H9 (cell line): ENCODE results near the gene BRCA1. TPM values are rescaled to one million over a fixed set of nuclear protein-coding genes. Genes with fewer than 3 reads are reported as not detected.

ENCODE experiments used
- DNase-seq: peaks from one replicate; pipeline ENCODE4 v3.0.0-alpha.2; 2017
- H2AFZ ChIP-seq: one replicate; pipeline ENCODE4 v1.6.1; 2013; ENCODE audit warnings: mild to moderate bottlenecking, low read length, control low read depth, moderate library complexity
- H2AK5ac ChIP-seq: 2 replicates; pipeline ENCODE4 v1.6.1; 2013; ENCODE audit warnings: low read length, control low read depth, mixed read lengths; ENCODE audit not compliant: insufficient read length
- H2BK120ac ChIP-seq: one replicate; pipeline ENCODE4 v1.6.1; 2013; ENCODE audit warnings: low read depth, mild to moderate bottlenecking, low read length, control low read depth, inconsistent platforms; ENCODE audit not compliant: poor library complexity, severe bottlenecking
- H2BK12ac ChIP-seq: 2 replicates; pipeline ENCODE4 v1.6.1; 2013; ENCODE audit warnings: low read length, control low read depth, mixed read lengths, low read depth; ENCODE audit not compliant: insufficient read length
- H2BK15ac ChIP-seq: 2 replicates; pipeline ENCODE4 v1.6.1; 2013; ENCODE audit warnings: low read depth, low read length, control low read depth
- H2BK20ac ChIP-seq: one replicate; pipeline ENCODE4 v1.6.1; 2013; ENCODE audit warnings: low read depth, mild to moderate bottlenecking, low read length, control low read depth, inconsistent platforms; ENCODE audit not compliant: poor library complexity, severe bottlenecking
- H2BK5ac ChIP-seq: 2 replicates; pipeline ENCODE4 v1.6.1; 2013; ENCODE audit warnings: low read length, control low read depth, mixed read lengths; ENCODE audit not compliant: insufficient read length
- H3K14ac ChIP-seq: 2 replicates; pipeline ENCODE4 v1.6.1; 2013; ENCODE audit warnings: low read length, control low read depth; ENCODE audit not compliant: insufficient read depth
- H3K18ac ChIP-seq: 2 replicates; pipeline ENCODE4 v1.6.1; 2013; ENCODE audit warnings: low read depth, mild to moderate bottlenecking, mixed read lengths, low read length, control low read depth; ENCODE audit not compliant: insufficient read length
- H3K23ac ChIP-seq: 2 replicates; pipeline ENCODE4 v1.6.1; 2013; ENCODE audit warnings: low read length, control low read depth, mixed read lengths, low read depth; ENCODE audit not compliant: insufficient read length
- H3K23me2 ChIP-seq: 2 replicates; pipeline ENCODE4 v1.6.1; 2013; ENCODE audit warnings: low read depth, mild to moderate bottlenecking, mixed read lengths, low read length, control low read depth; ENCODE audit not compliant: insufficient read length, poor library complexity, severe bottlenecking
- H3K27ac ChIP-seq: 2 replicates; pipeline ENCODE4 v1.5.1; 2013; ENCODE audit warnings: low read length, control low read depth, mixed read lengths, low read depth; ENCODE audit not compliant: insufficient read length
- H3K27me3 ChIP-seq: 2 replicates; pipeline ENCODE4 v1.6.1; 2013; ENCODE audit warnings: low read length, control low read depth, inconsistent platforms; ENCODE audit not compliant: insufficient read depth
- H3K4ac ChIP-seq: 2 replicates; pipeline ENCODE4 v1.6.1; 2013; ENCODE audit warnings: low read depth, mild to moderate bottlenecking, control low read depth, inconsistent platforms, low read length, moderate library complexity
- H3K4me1 ChIP-seq: 2 replicates; pipeline ENCODE4 v1.6.1; 2013; ENCODE audit warnings: low read length, control low read depth, inconsistent platforms; ENCODE audit not compliant: insufficient read depth
- H3K4me2 ChIP-seq: 2 replicates; pipeline ENCODE4 v1.6.1; 2013; ENCODE audit warnings: low read length, control low read depth, mixed read lengths; ENCODE audit not compliant: insufficient read length, insufficient read depth
- H3K56ac ChIP-seq: 2 replicates; pipeline ENCODE4 v1.6.1; 2013; ENCODE audit warnings: low read depth, mild to moderate bottlenecking, mixed read lengths, low read length, control low read depth; ENCODE audit not compliant: insufficient read length
- H3K79me1 ChIP-seq: 2 replicates; pipeline ENCODE4 v1.6.1; 2013; ENCODE audit warnings: low read depth, mild to moderate bottlenecking, moderate library complexity, low read length, control low read depth, inconsistent platforms; ENCODE audit not compliant: insufficient read depth, poor library complexity, severe bottlenecking
- H3K79me2 ChIP-seq: 2 replicates; pipeline ENCODE4 v1.6.1; 2013; ENCODE audit warnings: low read length, control low read depth, inconsistent platforms; ENCODE audit not compliant: insufficient read depth
- H3K9ac ChIP-seq: 2 replicates; pipeline ENCODE4 v1.6.1; 2013; ENCODE audit warnings: low read length, control low read depth, mixed read lengths; ENCODE audit not compliant: insufficient read length; ENCODE audit errors: extremely low read depth
- H3K9me3 ChIP-seq: one replicate; pipeline ENCODE4 v1.6.1; 2013; ENCODE audit warnings: low read depth, low read length, inconsistent platforms; ENCODE audit not compliant: control insufficient read depth
- H3T11ph ChIP-seq: one replicate; pipeline ENCODE4 v1.6.1; 2013; ENCODE audit warnings: mild to moderate bottlenecking, low read length, control low read depth, inconsistent platforms
- H4K20me1 ChIP-seq: one replicate; pipeline ENCODE4 v1.6.1; 2013; ENCODE audit not compliant: control insufficient read depth, insufficient read length, insufficient read depth
- H4K5ac ChIP-seq: 2 replicates; pipeline ENCODE4 v1.6.1; 2013; ENCODE audit warnings: low read depth, mild to moderate bottlenecking, mixed read lengths, low read length, control low read depth; ENCODE audit not compliant: insufficient read length
- H4K8ac ChIP-seq: replicated peaks from 2 replicates; pipeline ENCODE4 v1.6.1; 2013; ENCODE audit warnings: low read length, control low read depth, mixed read lengths, low read depth; ENCODE audit not compliant: insufficient read length
- H4K91ac ChIP-seq: 2 replicates; pipeline ENCODE4 v1.6.1; 2013; ENCODE audit warnings: low read depth, mild to moderate bottlenecking, moderate library complexity, mixed read lengths, low read length, control low read depth; ENCODE audit not compliant: insufficient read length
- H3K27ac Mint-ChIP-seq, 3 experiments: 2 replicates in 2 of 3; 3 replicates in 1 of 3; pipeline ENCODE4 v1.8.0; 2020 to 2021; ENCODE audit warnings: mixed read lengths in 3 of 3, mild to moderate bottlenecking in 1 of 3, moderate library complexity in 1 of 3
- H3K27me3 Mint-ChIP-seq: 2 replicates; pipeline ENCODE4 v1.8.0; 2021; ENCODE audit warnings: low read depth, mild to moderate bottlenecking, moderate library complexity, mixed read lengths
- H3K36me3 Mint-ChIP-seq, 3 experiments: 2 replicates in 2 of 3; 3 replicates in 1 of 3; pipeline ENCODE4 v1.8.0; 2020 to 2021; ENCODE audit warnings: low read depth in 3 of 3, mixed read lengths in 3 of 3; ENCODE audit not compliant: insufficient read depth in 1 of 3
- H3K4me1 Mint-ChIP-seq, 2 experiments: 2 replicates each; pipeline ENCODE4 v1.8.0; 2020; ENCODE audit warnings: mixed read lengths in 2 of 2
- H3K4me3 Mint-ChIP-seq, 2 experiments: 2 replicates in 1 of 2; 3 replicates in 1 of 2; pipeline ENCODE4 v1.8.0; 2020 to 2021; ENCODE audit warnings: mild to moderate bottlenecking in 2 of 2, mixed read lengths in 2 of 2, moderate library complexity in 1 of 2
- H3K9me3 Mint-ChIP-seq, 2 experiments: 2 replicates in 1 of 2; 3 replicates in 1 of 2; pipeline ENCODE4 v1.8.0; 2020; ENCODE audit warnings: mild to moderate bottlenecking in 2 of 2, mixed read lengths in 2 of 2, moderate library complexity in 1 of 2
- CTCF ChIP-seq: fragments of 200-600 bp; sonication (generic); conservative IDR thresholded peaks from 3 replicates; pipeline ENCODE4 v1.8.0; 2021; ENCODE audit warnings: antibody characterized with exemption, mild to moderate bottlenecking
- WGBS: extraction: QIAGEN DNeasy Blood & Tissue Kit; methylation state at CpG from one replicate; pipeline ENCODE4 v1.1.7; 2013; ENCODE audit warnings: missing lambda C conversion rate, low lambda C conversion rate, mixed read lengths; ENCODE audit not compliant: insufficient read length; ENCODE audit errors: extremely low coverage; 5-methylcytosine and 5-hydroxymethylcytosine counted together
- total RNA-seq: library from RNA; stranded (reverse); gene quantifications from 2 replicates; pipeline ENCODE4 v1.2.1, GENCODE V29; 2021

BRCA1 gene
- total RNA-seq, 1 experiment from 2014 or later: 32.3 TPM

DNA sequence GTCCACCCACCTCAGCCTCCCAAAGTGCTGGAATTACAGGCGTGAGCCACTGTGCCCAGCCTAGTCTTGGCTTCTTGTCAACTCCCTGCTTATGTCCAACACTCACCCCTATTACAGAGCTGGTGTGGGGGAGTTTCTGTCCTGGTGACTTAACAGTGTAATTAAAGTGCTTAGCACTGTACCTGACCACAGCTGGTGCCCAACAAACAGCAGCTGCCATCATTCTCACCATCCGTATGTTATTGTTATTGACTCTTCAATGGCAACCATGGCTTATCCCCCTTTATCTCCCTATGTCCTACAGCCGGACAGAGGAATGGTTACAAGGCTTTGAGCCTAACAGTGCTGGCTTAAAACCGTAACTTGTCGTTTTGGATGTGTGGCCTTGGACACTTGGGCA, 17.0 kb upstream of the BRCA1 start:
- no peak for TF ChIP-seq CTCF
- H2AK5ac ChIP-seq: no peak overlapping the region
- no peak for DNase-seq

More for the DNA sequence above, 17.0 kb upstream of the BRCA1 start:
- H3K4me3 Mint-ChIP-seq: no peak overlapping the region
- Histone ChIP-seq H3K23me2 (no peaks in the 10 kb centered on the region), H3K9ac (no peak overlapping the region), H3K27ac (no peak overlapping the region), H3K4ac (no peak overlapping the region), H3K4me1 (no peaks in the 10 kb centered on the region; the same call in 1 of the 2 replicates), H3K79me1 (no peaks in the 10 kb centered on the region), H2BK120ac (no peak overlapping the region), H2BK20ac (no peak overlapping the region), H3K9me3 (no peaks in the 10 kb centered on the region), H4K20me1 (no peaks in the 10 kb centered on the region), H2BK5ac (no peak overlapping the region), H3K27me3 (no peaks in the 10 kb centered on the region), H3K18ac (no peak overlapping the region), H4K91ac (no peak overlapping the region), H3K14ac (no peak overlapping the region), H3K4me2 (no peak overlapping the region), H3K56ac (no peak overlapping the region), H3K23ac (no peak overlapping the region), H2BK15ac (no peak overlapping the region), H4K5ac (no peak overlapping the region), H3K79me2 (no peaks in the 10 kb centered on the region), H3T11ph (no peak overlapping the region), H2BK12ac (no peak overlapping the region), H4K8ac (no peak overlapping the region), H2AFZ (no peak overlapping the region)
- H3K4me1 Mint-ChIP-seq: peaks cover 28 to 32% of the 10 kb centered on the region in 2 experiments
- no peaks in the 10 kb centered on the region; the same call in 1 of the 2 replicates for H3K27me3 Mint-ChIP-seq
- no CpG with 5 or more reads among the region's 5 CpGs for WGBS
- peak overlapping the region in 1 of 3 experiments; percentile 81; a peak in 1 of 7 replicates for H3K27ac Mint-ChIP-seq
- no peaks in the 10 kb centered on the region for H3K9me3 Mint-ChIP-seq
- peaks cover 4 to 17% (median 9%) of the 10 kb centered on the region in 3 experiments; a peak in 6 of 7 replicates for H3K36me3 Mint-ChIP-seq
